Iris pigment epithelial cell (primary cell): ENCODE measurements around the gene PRTG.
A peak's percentile ranks its signal among the peaks of the same experiment; 100 is the strongest.
"Not testable (repeated sequence)": the region's sequence is repeated elsewhere in the genome, so short reads cannot be mapped to it uniquely, and the experiment has no call there.

ENCODE experiments used
- DNase-seq: peaks from one replicate; pipeline ENCODE4 v3.0.0-alpha.2; 2011; ENCODE audit warnings: low read depth

Gene PRTG

DNA sequence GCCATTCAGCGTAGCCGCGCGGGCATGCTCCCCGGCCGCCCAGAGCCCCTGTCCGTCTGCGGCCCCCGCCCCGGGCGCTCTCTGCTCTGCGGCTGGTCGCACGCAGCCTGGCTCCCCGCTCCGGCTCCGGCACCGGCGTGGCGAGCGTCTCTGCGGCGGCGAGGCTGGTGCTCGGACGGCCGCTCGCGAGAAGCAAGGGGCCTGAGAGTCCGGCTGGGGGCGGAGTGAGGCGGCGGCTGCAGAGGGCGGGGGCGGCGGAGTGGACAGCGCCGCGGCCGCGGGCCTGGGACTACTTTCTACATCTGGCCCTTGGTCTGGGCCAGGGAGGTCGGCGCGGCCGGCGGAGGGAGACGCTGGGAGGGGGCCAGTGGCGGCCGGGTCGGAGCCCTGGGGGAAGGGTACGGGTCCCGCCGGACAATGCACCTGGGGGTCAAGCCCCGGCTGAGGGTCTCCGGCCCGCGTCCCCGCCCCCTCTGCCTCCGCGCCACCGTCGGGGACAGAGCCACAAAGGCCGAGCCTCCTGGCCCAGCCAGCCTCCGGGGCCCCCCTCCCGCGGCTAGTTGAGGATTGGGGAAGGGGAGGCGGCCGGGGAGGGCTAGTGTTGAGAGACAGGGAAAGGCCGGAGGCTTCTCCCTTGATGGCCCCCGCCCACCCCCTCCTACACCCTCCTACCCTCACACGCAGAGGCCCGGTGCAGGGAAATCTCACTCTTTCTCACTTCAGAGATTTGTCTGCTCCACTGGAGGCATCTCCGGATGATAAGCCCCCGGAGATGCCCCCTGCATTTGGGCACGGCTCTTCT is at the start of gene PRTG:
Gene PRTG (minus strand): TSS at position 226 of the 802 bp plus-strand sequence. CDS start 221 bp downstream, at position 5.
- peak; percentile 83 for DNase-seq

DNA sequence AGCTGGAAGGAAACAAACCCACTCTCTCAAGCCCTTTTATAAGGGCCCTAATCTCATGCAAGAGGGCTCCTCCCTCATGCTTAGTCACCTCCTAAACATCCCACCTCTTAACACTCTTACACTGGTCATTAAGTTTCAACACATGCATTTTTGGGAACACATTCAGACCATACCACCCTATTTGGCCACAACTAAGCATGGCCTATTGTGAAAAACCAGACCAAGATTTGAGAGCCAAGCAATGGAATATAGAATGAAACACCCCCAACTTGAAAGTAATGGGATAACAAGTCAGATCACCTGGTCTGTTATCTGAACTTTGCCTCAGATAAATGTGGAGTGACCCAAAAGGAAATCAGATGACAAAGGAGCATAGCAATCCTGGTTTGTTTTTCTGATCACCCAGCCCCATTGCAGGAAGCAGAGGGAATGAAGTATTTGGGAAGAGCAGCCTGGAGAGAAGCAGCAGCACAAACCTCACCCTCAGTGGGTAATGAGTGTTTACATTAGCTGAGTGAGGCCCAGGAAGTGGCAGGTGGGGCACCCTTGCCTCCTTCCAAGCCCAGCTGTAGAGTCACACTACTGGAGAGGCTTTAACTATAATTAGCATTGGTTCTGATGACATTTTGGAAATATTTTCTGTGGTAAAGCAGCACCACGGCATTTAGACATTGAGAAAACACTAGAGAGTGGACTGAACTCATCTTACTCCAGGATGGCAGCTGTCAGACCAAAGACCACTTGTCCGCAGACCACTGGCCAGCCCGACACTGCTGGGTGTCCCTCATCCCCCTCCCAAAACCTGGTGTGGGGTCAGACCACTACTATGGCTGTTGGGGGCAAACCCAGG is 48.8 kb upstream of the PRTG start:
- peak; percentile 85 for DNase-seq

- DNase-seq: no peak
These were observed 46.2 kb upstream of the PRTG start for GRCh38 chr15:55789066-55789660.

DNA sequence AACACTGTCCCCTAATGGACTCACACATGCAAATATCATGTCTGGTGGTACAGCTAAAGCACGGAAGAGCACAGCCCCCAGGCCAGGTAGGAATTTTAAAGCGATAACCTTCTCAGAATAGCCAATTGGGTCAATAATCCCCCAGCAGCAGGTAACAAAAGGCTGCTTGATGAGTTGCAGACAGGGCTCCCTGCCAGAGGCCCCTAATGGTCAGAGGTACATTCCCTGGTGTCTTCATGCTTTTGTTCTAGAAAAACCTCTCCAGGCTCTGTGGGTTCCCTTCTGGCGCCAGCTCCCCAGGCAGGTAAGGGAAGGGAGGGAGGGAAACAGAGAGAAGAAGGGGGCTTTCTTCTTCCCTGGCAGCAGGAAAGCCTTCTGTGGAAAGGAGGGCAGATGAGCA is 43.4 kb upstream of the PRTG start:
- no peak for DNase-seq

GRCh38 chr15:55785593-55785992 is 42.6 kb upstream of the PRTG start:
- DNase-seq: not testable (repeated sequence)

DNA sequence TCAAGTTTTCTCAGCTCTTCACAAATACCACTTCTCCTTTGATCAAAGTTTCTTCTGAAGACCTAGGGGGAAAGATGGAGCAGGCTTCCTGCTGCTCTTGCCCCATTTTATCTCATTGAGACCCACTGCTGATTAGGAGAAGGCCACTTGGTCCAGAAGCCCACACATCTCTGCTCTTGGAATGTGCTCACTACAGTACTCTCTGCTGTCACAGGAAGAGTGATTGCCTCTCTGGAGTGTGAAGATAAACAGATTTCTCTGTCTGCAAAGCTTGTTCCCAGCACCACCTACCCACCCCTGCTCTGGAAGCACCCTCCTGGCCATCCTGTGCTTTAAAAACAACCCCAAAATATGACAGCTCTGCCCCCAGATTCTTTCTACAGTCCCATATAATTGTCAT is 41.3 kb upstream of the PRTG start:
- DNase-seq: no peak

- DNase-seq: no peak
These were observed 39.9 kb upstream of the PRTG start for GRCh38 chr15:55782901-55783300.

GRCh38 chr15:55780292-55780691 is 37.3 kb upstream of the PRTG start:
- no peak for DNase-seq

DNA sequence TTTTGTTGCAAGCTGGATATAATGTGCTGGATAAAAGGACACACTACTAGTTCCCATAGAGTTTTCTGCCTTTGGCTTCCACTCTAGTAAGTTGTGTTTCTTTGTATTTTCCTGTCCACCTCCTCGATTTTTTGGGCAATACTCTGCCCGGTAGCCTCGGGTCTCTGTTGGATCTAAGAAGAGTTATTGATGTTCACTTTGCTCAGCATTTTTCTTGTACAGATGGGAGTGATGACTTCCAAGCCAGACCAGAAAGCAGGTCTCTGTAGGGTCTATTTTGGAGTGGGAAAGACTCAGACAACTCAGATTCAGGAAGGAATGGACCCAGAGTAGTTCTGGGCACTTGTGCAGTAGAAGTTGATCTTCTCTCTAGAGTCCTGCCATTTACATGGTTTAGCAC is 36.0 kb upstream of the PRTG start:
- no peak for DNase-seq

DNA sequence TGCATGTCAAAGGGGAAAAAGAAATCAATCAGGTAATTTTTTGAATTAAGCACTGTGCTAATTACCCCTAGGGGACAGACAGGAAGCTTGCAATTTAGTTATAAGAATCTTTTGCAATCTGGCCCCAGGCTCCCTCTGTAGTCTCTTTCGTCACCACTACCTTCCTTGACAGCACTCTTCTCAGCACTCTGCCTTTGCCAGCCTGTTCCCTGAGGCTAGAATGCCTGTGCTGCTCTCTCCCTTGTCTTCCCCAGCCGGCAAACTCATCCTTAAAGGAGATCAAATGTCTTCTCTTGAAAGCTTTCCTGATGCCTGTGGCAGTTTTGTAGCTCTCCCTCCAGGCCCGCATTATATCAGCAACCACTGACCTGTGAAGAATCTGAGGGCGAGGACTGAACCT is 32.4 kb upstream of the PRTG start:
- no peak for DNase-seq

DNA sequence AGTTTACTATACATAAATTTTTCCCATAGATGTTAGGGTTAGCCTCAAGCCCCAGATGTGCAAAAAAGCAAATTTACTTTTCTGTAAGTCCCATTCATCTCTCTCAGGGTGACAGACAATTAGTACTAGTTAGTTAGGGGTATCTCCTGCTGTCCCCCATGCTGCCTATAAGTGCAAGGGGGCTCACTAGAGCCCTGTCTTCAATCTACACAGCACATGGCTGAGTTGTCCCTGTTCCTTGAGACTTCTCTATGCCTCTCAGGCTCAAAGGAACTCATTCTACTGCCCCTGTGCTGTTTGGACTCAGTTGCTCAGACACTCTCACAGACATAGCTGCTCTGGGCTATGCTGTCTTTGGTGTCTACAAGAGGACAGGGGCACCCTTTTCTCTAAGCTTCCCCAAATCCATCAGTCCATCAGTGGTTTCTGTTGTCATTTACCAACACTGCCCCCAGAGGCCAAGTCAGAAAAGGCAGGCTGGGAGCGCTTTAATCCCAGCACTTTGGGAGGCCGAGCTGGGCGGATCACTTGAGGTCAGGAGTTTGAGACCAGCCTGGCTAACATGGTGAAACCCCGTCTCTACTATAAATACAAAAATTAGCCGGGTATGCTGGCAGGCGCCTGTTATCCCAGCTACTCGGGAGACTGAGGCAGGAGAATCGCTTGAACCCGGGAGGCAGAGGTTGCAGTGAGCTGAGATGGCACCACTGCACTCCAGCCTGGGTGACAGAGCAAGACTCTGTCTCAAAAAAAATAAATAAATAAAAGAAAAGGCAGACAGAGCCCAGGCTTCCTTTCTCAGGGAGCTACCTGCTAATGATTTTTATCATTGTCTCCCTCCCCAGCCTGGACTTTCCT is 31.4 kb upstream of the PRTG start:
- DNase-seq: peak; percentile 27

DNA sequence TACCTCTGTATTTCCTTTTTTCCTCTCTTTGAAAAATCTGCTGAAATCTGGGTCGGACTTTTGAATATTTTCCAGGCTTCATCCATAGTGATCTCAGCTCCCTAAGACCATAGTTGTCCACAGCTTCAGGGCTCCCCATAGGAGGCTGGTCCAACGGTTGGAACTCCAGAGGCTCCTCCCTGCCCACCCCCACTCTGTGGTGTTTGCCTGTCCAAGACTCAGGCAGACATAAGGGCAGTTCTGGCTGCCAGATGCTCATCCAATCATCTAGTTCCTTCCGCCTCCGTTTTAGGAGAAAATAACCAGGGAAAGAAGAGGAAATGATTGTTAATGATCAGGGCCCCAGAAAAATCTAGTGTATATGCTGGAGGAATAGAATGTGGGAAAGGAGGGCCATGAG is 27.9 kb upstream of the PRTG start:
- peak; percentile 31 for DNase-seq

DNA sequence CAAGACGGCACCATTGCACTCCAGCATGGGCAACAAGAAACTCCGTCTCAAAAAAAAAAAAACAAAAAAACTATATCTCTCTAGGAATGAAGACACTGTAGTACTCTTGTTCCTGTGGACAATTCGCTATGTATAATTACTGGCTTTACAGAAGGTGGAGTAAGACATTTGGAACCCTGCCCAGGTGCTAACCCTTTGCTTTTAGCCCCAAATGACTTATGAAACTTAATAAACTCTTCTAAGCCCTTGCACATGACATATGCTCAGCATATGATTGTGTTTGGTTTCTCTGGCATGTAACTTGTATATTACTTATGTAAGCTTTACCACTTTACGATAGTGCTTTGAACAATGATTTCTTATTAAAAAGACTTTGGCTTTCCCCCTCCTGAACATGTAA is 27.3 kb upstream of the PRTG start:
- peak; percentile 31 for DNase-seq

- DNase-seq: no peak
These were observed 25.8 kb upstream of the PRTG start for GRCh38 chr15:55768670-55769185.

DNA sequence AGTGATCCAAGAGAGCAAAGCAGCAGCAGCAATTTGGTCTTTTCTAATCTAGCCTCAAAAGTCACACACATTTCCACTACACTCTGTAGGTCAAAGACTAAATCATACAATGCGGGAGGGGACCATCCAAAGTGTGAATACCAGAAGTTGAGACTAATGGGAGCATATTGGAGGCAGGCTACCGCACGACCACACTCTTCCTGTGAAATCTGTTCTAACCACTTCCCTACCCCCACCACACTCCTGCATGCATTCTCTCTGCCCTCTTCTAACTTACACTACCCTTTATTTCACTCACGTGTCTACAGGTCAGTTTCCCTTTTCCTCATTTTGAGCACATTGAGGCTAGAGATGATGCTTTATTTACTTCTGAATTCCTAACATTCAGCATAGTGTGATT is 23.7 kb upstream of the PRTG start:
- no peak for DNase-seq

DNA sequence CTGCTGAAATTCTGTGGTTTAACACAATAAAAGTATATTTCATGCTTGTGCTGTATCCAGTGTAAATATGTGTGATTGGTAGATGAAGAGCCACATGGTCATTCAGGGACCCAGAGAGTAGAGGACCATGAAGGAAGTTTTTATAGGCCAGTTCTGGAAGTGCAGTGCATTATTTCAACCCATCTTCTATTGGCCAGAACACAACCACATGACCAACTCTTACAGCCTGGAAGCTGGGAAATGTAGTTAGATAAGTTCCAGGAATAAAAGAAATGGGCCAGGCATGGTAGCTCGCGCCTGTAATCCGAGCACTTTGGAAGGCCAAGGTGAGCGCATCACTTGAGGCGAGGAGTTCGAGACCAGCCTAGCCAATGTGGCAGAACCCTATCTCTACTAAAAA is 21.4 kb upstream of the PRTG start:
- no peak for DNase-seq

- DNase-seq: no peak
These were observed 15.6 kb upstream of the PRTG start for GRCh38 chr15:55758580-55758986.

GRCh38 chr15:55753433-55753832 is 10.5 kb upstream of the PRTG start:
- not testable (repeated sequence) for DNase-seq

GRCh38 chr15:55750706-55751105 is 7.8 kb upstream of the PRTG start:
- DNase-seq: peak; percentile 16

- DNase-seq: peak; percentile 3
These were observed 1.0 kb upstream of the PRTG start for GRCh38 chr15:55743729-55744655.
